NT2/D1 (cell line): ENCODE results near the gene STAT5B.

Source experiments
- YY1 ChIP-seq: IDR thresholded peaks from 2 replicates; pipeline ENCODE4 v1.6.1; 2011; ENCODE audit not compliant: insufficient read length, insufficient read depth
- ZNF274 ChIP-seq: IDR thresholded peaks from 2 replicates; pipeline ENCODE4 v1.6.1; 2011; ENCODE audit warnings: mild to moderate bottlenecking, low read depth, low read length

GRCh38 chr17:42189651-42189965, 86.6 kb downstream of the STAT5B start:
- TF ChIP-seq ZNF274 (no peak), YY1 (no peak)
